Left hindlimb (tissue), 1 donor: ENCODE results near the gene RDH8.
"Not testable (repeated sequence)": the region's sequence is repeated elsewhere in the genome, so short reads cannot be mapped to it uniquely, and the experiment has no call there.

Experiments used
- DNase-seq: peaks from one replicate; pipeline ENCODE4 v3.0.0-alpha.2; 2018

The RDH8 gene

DNA sequence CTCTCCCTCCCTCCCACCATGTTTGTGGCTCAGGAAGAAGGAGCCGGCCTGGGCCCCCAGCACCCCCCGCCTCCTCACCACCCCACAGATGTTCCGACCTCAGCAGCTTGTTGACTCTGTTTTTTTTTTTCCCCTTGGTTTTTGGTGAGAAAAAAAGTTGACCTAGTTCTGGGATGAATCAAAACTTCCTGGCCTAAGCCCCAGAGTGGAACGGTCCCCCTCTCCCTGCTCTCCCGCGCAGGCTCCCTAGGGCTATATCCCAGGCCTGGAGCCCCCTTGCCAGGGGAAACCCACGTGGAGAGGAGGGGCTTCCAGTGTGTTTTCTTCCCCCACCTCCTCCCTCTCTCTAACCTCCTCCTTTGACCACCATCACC is 7.0 kb upstream of the RDH8 start:
- DNase-seq: peak; percentile 80

DNA sequence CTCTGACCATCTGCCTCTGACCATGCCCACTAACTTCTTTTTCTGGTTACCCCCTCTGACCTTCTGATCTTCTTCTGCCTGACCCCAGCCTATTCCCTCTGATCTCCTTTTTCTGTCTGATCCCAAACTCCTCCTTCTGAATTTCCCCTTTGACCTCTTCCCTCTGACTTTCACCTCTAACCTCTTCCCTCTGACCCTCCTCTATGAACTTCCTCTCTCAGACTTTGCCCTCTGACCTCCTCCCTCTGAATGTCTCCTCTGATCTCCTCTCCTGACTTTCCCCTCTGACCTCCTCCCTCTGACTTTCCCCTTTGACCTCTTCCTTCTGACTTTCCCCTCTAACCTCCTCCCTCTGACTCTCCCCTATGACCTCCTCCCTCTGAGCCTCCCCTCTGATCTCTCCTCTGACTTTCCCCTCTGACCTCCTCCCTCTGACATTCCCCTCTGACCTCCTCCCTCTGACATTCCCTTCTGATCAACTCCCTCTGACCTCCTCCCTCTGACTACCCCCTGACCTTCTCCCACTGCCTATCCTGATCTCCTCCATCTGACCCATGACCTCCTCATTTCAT is 6.4 kb upstream of the RDH8 start:
- DNase-seq: no peak

DNA sequence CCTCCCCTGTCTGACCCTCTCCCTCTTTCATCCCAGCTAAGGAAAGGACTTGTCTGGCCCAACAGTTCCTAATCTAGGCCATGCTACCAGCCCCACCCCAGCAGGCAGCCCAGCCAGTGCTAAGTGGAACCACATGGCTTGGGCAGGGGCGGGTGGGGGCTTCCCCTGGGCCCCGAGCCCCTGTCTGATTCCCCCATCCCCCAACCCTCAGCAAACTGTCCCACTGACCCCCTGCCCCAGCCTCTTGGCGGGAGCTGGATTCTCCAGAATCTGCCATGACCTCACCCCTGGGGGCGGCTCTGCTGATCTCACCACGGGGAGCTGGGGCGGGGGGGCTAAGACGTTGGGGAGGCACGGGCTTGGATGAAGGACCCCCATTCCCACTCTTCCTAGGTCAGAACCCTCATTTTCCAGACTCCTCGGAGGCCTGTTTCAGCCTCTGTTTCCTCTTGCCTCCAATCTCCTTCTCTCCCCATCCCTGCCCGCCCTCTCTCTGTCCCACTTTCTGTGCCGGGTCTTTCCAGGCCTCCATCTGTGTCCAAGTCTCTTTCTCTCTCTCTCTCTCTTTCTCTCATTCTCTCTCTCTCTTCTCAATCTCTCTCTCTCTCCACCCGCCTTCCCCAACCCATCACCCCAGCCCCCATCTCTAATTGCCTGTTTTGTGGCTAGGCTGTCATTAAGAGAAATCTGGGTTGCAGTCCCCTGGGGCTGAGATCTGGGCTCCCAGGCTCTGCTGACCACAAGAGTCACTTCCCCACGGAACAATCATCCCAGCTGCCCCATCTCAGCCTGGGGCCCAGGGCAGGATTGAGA is 5.7 kb upstream of the RDH8 start:
- DNase-seq: peak; percentile 71

DNA sequence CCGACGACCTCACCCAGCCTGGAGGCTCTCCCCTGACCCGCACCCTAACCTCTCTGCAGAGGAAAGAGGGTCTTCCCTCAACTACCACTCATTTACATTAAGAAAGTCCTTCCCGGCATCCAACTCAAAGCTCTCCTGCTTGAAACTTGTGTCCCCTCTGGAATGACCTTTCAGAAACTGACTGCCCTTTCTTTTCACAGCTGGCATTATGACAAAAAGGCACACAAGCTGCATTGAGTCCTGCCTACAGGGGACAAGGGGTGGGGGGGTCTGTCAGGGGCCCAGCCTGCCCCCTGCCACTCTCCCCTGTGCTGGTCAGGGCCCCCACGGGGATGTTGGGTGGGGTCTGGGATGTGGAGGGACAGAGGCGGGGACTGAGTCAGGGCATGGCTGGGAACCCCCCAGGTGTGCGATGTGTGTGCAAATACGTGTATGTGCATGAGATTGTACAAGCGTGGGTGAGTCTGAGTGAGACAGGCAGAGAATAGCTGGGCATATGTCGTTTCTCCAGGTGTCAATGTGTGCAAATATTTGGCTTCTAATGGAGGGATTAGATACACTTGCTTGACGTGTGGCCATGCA is 5.0 kb upstream of the RDH8 start:
- no peak for DNase-seq

DNA sequence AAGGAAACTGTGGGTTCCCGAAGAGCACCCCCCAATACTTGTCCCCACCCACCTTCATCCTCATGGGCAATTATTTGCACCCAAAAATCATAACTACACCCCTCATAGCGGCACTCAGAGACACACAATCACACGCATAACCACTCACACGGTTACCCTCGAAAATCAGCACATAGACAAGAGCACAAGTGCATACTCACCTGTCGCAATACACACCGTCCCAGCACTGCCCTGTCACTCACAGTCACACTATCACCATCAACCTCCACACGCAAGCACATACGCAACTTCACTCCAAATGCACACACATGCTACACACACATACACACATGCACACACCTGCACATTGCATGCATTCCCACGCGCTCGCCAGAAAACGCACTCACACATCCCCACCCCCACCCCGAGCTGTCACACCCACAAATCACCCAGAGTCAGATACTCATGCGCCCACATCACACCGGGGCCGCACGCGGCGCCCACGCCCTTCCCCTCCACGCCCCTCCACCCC is 3.5 kb upstream of the RDH8 start:
- DNase-seq: peak; percentile 43

DNA sequence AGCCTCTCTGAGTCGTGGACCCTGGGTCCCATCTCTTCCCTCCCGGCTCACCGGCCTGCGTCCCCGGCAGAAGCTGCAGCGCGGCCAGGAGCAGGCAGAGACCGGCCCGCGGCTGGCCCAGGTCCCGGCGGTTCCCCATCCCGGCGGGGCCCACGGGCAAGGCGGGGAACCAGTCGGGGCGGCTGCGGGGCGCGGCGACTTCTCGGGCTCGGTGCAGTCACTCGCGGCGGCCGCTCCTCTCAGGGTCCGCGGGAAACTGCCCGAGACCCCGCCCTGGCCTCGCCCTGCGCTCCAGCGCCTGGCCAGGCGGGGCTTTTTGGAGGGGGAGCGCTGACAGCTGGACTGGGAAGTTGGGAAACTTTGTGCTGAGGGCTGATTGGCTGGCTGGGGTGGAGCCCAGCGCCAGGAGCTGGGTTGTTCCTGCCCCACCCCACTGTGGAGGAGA is 3.0 kb upstream of the RDH8 start, which contains the start of gene COL5A3:
Gene COL5A3 (minus strand): TSS at position 258 of the 445 bp plus-strand sequence. CDS start 119 bp downstream, at position 139.
- DNase-seq: peak; percentile 74

DNA sequence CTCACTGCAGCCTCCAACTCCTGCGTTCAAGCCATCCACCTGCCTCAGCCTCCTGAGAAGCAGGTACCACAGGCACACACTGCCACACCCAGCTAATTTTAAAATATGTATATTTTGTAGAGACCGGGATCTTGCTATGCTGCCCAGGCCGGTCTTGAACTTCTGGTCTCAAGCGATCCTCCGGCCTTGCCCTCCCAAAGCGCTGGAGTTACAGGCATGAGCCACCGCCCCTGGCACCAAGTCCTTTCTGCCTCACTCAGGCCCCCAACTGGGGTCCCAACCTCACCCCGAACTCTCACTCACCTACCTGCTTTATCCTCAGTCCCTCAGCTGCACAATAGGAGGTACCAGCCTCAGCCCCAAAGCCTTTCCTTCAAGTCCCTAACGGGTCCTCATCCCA is 2.3 kb upstream of the RDH8 start:
- DNase-seq: no peak

DNA sequence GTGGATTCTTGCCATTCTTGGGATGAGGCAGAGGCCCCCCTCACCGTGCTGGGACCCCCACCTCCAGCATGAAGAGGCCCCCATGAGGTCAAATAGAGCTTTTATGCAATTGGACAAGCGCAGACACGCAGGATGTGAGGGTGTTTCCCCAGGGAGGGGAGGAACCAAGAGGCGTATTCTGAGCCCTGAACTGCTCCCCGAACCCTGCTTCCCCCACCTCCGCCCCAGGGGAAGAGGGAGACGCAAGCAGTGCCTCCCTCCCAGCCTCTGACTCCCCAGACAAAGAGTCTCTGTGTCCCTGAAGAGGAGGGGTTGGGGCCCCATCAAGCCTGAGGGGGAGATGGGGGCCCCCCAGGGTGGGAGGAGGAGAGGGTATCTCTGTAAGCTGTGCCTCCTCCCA is 1.3 kb upstream of the RDH8 start:
- DNase-seq: no peak

DNA sequence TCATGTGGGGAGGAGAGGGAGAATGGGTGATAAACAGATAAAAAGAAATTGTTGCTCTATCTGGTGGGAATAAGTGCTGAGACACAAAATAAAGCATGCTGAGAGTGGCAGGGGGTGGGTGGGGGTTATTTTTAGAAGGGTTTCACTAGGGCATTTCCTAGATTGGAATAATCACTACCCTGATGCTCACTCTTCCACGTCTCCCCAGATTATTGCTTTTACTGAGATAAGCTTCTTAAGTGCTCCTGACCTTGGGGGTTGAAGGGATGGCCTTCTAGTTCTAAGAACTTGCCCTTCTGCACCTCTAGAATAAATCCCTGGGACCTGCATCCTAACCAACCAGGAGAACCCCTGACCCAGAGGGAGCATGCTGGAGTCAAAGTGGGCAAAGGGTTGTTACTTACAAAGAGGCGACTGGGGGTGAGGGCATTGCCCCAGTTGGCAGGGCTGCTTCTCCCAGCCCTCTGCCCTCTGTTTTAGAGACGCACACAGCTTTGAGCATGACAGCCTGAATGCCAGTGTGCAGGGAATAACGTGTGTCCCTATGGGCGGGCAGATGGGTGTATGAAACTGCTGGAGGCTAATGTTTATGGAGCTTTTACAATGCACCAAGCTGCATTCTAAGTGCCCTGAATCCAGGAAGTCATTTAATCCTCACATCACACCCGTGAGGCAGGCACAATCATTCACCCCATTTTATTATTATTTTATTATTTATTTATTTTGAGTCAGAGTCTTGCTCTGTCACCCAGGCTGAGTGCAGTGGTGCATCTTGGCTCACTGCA is 743 bp downstream of the RDH8 start:
- no peak for DNase-seq

DNA sequence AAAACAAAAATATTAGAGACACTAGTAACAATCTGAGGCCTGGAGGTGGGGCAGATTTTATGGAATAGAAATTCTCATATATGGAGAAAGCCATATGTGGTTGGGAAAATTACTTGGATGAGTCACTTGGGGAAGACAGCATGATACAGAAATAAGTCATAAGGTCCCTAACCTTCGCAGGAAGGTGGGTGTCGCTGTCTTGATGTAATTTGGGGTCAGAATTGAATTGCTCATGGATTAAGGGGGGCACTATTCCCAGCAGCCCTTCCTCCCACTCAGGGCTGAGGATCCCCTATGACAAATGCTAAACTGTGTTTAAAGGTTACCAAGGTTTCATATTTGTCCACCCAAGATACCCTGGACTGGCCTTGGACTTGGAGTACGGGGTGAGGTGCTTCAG is 5.0 kb downstream of the RDH8 start:
- no peak for DNase-seq

DNA sequence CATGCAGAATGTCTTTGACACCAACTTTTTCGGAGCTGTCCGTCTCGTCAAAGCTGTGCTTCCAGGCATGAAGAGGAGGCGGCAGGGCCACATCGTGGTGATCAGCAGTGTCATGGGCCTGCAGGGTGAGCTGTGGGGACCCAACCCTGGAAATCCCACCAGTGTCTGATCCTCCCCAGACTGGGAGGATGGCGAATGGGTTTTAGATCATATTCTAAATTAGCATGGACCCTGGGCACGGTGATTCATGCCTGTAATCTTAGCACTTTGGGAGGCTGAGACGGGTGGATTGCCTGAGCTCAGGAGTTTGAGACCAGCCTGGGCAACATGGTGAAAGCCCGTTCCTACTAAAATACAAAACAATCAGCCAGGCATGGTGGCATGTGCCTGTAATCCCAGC is 5.5 kb downstream of the RDH8 start:
- no peak for DNase-seq

DNA sequence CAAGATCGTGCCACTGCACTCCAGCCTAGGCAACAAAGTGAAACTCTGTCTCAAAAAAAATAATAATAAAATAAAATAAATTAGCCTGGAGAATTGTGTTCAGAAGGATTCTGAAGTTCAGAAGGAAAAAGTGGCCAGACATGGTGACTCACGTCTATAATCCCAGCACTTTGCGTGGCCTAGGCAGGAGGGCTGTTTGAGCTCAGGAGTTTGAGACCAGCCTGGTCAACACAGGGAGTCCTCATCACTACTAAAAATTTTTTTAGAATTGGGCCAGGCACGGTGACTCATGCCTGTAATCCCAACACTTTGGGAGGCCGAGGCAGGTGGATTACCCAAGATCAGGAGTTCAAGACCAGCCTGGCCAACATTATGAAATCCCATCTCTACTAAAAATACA is 6.0 kb downstream of the RDH8 start:
- DNase-seq: no peak

DNA sequence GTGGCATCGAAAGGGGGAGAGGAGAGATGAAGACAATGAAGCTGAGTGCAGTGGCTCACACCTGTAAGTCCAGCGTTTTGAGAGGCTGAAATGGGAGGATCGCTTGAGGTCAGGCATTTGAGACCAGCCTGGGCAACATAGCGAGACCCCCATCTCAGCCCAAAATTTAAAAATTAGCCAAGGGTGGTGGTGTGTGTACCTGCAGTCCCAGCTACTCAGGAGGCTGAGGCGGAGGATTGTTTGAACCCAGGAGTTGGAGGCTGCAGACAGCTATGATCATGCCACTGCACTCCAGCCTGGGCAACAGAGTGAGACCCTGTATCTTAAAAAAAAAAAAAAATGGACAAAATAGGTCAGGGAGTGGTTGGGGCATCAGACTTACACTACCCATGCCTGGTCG is 7.6 kb downstream of the RDH8 start:
- no peak for DNase-seq

DNA sequence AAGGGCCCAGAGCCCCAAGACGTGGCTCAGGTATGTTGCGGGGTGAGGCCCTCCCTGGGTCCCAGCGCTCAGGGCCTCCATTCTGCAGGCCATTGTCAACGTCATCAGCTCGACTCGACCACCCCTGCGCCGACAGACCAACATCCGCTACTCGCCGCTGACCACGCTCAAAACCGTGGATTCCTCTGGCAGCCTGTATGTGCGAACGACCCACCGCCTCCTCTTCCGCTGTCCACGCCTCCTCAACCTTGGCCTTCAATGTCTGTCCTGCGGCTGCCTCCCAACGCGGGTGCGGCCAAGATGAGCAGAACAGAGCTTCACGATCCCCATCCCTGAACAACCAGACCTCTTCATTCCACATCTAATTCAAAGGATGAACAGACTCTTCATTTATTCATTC is 8.2 kb downstream of the RDH8 start:
- DNase-seq: no peak

DNA sequence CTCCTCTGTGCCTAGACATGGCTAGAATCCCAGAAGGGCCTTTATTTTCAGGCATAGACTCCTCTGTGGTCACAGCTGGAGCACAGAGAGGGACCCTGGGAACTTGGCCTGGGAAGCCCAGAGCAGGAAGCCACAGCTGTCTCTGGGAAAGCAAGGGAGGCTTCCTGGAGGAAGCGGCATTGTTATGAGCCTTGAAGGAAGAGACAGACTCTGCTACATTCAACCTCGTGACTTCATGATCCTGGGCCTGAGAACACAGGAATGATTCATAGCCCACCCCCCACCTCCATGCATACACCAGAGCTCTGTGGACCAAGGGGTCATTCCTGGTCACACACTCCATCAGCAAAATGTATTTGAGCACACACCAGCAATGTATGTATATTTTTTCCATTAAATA is 8.6 kb downstream of the RDH8 start:
- DNase-seq: no peak

DNA sequence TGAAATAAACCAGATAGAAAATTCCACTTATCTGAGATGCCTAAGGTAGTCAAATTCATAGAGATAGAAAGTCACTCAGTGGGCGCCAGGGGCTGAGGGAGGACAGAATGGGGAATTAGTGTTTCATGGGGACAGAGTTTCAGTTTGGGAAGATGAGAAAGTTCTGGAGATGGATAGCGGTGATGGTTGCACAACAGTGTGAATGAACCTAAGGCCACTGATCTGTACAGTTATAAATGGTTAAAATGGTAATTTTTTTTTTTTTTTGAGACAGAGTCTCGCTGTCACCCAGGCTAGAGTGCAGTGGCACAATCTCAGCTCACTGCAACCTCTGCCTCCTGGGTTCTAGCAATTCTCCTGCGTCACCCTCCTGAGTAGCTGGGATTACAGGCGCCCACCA is 9.8 kb downstream of the RDH8 start:
- DNase-seq: not testable (repeated sequence)

DNA sequence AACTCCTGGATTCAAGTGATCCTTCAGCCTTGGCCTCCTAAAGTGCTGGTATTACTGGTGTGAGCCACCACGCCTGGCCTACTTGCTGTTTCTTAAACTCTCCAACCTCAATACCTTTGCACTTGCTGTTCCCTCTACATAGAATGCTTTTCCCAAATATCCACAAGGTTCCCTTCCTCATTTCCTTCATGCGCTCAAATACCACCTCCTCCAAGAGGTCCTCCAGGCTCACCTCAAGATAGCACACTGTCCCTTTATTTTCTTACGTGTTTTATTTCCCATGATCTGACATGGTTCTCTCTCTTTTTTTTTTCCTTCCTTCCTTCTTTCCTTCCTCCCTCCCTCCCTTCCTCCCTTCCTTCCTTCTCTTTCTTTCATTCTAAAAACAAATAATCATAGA is 13.5 kb downstream of the RDH8 start:
- DNase-seq: no peak

DNA sequence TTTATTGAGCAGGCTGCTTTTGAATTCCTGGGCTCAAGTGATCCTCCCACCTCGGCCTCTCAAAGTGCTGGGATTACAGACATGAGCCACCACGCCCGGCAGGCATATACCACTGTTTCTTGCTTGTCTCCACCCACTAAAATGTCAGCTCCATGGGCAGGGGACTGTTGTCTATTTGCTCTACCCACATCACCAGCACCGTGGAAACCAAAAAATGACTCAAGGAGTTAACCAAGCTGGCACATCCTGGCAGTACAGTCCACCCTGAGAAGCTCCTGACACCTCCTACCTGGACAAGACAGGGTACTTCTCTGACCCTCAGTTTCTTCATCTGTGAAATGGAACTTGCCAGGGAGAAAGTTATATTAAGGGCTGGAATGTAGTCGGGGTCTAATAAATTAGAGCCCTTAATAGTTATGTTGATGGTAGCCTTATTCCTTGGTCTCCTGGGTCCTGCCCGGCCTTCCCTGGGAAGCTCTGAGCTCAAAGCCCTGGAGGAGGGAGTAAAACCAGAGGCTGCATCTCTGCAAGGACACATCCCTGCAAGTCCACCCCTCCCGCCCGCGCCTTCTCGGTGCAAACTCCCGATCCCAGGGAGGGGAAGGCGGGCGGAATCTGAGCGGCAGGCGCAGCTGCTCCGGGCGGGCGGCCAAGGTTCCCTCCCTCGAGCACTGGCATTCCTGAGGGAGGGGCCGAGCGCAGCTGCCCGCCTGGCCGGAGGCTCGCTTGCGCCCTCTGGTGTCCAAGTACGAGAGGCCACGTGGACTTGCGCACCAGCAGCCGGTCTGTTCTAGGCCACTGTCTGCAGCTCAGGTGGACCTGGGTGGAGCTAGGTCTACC is 14.1 kb downstream of the RDH8 start:
- peak; percentile 96 for DNase-seq

DNA sequence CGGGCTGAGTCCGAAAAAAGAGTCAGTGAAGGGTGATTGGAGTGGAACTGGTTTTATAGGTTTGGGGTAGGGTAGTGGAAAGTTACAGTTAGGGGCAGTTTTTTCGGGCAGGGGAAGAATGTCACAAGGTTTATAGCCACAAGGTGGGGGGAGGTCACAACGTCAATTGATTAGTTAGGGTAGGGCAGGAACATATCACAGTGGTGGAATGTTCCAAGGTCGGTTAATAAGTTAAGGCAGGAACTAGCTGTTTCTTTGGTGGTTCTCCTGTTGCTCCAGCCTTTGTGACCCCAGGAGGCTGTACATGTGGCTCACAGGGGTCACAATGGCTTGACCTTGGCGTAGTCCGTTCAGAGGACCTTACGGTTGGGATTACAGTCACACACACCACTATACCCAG is 20.3 kb downstream of the RDH8 start:
- DNase-seq: no peak

DNA sequence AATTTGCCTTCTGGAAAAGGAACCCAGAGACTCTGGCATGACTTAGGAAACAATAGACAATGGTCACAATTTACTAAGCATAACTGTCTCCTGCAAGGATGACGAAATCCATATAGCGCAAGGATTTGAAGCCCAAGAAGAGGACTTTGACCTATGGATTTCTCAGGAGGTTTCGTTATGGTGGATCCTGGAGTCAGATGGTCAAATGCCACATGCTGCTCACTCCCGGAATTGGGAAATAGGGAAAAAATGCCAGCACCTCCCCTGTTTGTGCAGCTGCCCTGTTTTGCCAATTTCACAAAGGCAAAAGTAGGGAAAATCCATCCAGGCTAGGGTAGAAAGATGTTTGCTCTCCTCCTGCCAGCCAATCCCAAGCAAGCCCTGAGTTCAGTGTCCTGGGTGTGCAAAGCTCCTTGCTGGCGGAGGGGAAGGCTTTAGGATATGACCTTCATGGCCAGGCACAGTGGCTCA is 23.4 kb downstream of the RDH8 start:
- DNase-seq: no peak

DNA sequence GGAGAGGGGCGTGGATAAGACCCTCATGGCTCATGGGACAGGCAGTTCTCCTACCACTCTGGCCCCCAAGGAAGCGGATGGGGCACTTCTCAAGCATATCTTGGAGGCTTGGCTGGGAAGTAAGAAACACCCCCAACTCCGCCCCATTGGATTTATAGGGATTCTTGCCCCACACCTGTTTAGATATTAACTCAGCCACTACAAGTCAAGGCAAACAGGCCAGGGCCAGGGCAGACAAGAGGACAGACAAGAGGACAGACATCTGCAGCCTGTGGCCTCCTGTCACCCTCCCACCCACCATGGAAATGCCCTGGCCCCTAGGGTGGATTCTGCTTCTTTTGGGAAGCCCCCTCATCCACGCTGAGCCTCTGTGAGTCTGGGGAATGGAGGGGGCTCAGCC is 24.1 kb downstream of the RDH8 start:
- DNase-seq: no peak

DNA sequence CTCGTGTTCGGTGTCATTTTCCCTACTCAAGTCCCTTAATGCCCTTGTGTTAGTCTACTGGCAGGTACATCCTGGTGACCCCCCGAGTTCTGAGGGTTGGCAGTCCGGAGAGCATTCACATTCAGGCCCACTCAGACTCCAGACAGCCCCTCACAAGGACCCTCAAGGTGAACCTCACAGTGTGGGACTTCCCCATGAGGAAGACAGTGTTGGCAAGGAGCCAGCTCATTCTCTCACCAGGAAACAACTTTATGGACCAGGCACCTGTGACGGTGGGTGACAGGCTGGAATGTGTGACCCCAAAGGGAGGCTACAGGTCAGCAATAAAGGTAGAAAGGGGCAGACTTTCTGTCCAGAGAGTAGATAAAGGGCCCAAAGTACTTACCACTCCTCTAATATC is 24.5 kb downstream of the RDH8 start:
- no peak for DNase-seq
